Measurements from ENCODE around the gene PTCSC3. TPM values are rescaled to one million over a fixed set of nuclear protein-coding genes. Genes with fewer than 3 reads are reported as not detected.

Gene PTCSC3
- total and polyA plus RNA-seq, 9 of the 15 experiments (the other 6 are each of a cell fraction or from before 2014, with no cell fraction given) = not detected

GRCh38 chr14:36094963-36095362, 81.6 kb downstream of the PTCSC3 start:
- H3K27me3 ChIP-seq (ENCODE audit: control insufficient read depth in 2 of 2, insufficient read depth in 2 of 2, low read length in 2 of 2) = no peaks in the 10 kb centered on the region
- no peak overlapping the region for H3K27ac ChIP-seq (ENCODE audit: extremely low read depth, low read depth, low read length)
- no peak overlapping the region for H3K9ac ChIP-seq (ENCODE audit: insufficient read depth in 1 of 2, low read depth in 2 of 2, low read length in 2 of 2)
- DNase-seq (ENCODE audit: extremely low read depth in 1 of 4, low spot score in 3 of 4) (no peak), ATAC-seq (no peak), FAIRE-seq (no peak)
- H3K9me3 ChIP-seq (replicated peaks; ENCODE audit: control insufficient read depth, insufficient read depth, low read depth, low read length) = no peaks in the 10 kb centered on the region
- POLR2A ChIA-PET = no interaction called here
- intact Hi-C loops (cut with micrococcal nuclease) (no loop called here), in situ Hi-C loops (cut with MboI) (no loop called here)
- CTCF ChIA-PET (ENCODE audit: low intra/inter-chr PET ratio) = no interaction called here
- WGBS (ENCODE audit: insufficient coverage, low coverage, missing lambda C conversion rate) = 0% methylated on average over 4 of the region's 4 CpGs
- BruUV-seq (replicated peaks) = no TSS peak
- H3K4me1 ChIP-seq (replicated peaks in 1 of 2; ENCODE audit: control insufficient read depth in 2 of 2, insufficient read depth in 2 of 2, low read length in 2 of 2) = no peaks in the 10 kb centered on the region; a peak in 1 of 5 replicates
- TF ChIP-seq PHB (CRISPR knock-in tag; IDR thresholded peaks at IDR 0.05) (no peak), U2AF2 (optimal IDR thresholded peaks at IDR 0.05; ENCODE audit: low read depth, low read length) (no peak), ETV6 (IDR thresholded peaks at IDR 0.05; ENCODE audit: borderline replicate concordance in 1 of 2, low read depth in 2 of 2, low read length in 1 of 2) (no peak), ETV6 (CRISPR knock-in tag; IDR thresholded peaks at IDR 0.05; ENCODE audit: borderline replicate concordance) (no peak), SRF (CRISPR knock-in tag; IDR thresholded peaks at IDR 0.05) (no peak), ZNF3 (CRISPR knock-in tag; IDR thresholded peaks at IDR 0.05) (no peak), MECOM (CRISPR knock-in tag; IDR thresholded peaks at IDR 0.05) (no peak), PTBP1 (IDR thresholded peaks at IDR 0.05; ENCODE audit: low read depth, low read length) (no peak), ZNF311 (CRISPR knock-in tag; IDR thresholded peaks at IDR 0.05) (no peak), RBFOX2 (IDR thresholded peaks at IDR 0.05; ENCODE audit: low read depth, low read length) (no peak), CLOCK (CRISPR knock-in tag; IDR thresholded peaks at IDR 0.05; ENCODE audit: borderline replicate concordance) (no peak), ZNF184 (CRISPR knock-in tag; IDR thresholded peaks at IDR 0.05) (no peak), MYBL2 (IDR thresholded peaks at IDR 0.05; ENCODE audit: low read depth) (no peak), MYBL2 (CRISPR knock-in tag; IDR thresholded peaks at IDR 0.05; ENCODE audit: borderline replicate concordance) (no peak), RBM39 (optimal IDR thresholded peaks at IDR 0.05; ENCODE audit: low read depth, low read length) (no peak), TBL1XR1 (IDR thresholded peaks at IDR 0.05; ENCODE audit: low read length in 2 of 2) (no peak), RBBP5 (IDR thresholded peaks at IDR 0.05; ENCODE audit: borderline replicate concordance, insufficient read depth, low read length, poor library complexity, severe bottlenecking) (no peak)
- no peaks in the 10 kb centered on the region for H3K36me3 ChIP-seq (ENCODE audit: control insufficient read depth, insufficient read depth, low read length)
- no peaks in the 10 kb centered on the region for H3K9me1 ChIP-seq (ENCODE audit: control insufficient read depth, insufficient read depth, low read length)
- H3K4me3 ChIP-seq = no peak overlapping the region
- no peaks in the 10 kb centered on the region for H4K20me1 ChIP-seq (replicated peaks; ENCODE audit: control insufficient read depth, insufficient read depth, low read length)
- H3K79me2 ChIP-seq (ENCODE audit: control insufficient read depth, insufficient read depth, low read length) = no peaks in the 10 kb centered on the region
- H3K4me2 ChIP-seq (ENCODE audit: insufficient read depth, low read length) = no peak overlapping the region
- H2AFZ ChIP-seq (ENCODE audit: low read depth, low read length) = no peak overlapping the region

Measured in K562 (cell line).